ENCODE data around the gene CDKL4. TPM values are rescaled to one million over a fixed set of nuclear protein-coding genes. Genes with fewer than 3 reads are reported as not detected.

Gene CDKL4
- total RNA-seq, 1 experiment from 2014 or later = 0.46 TPM

DNA sequence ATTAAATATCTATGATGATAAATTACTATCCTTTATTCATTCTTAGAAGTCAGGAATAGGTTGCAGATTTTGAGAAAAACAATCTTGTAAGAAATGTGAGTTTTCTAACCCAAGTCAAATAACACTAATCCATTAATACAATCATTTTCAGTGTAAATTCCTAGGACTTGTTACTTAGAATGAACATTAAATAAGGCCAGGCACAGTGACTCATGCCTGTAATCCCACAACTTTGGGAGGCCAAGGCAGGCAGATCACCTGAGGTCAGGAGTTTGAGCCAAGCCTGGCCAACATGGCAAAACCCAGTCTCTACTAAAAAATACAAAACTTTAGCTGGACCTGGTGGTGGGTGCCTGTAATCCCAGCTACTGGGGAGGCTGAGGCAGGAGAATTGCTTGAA is 45.8 kb upstream of the CDKL4 start:
- no peak for ATAC-seq
- ChIA-PET CTCF (no interaction called here), POLR2A (no interaction called here)
- TF ChIP-seq NR1H2 (CRISPR knock-in tag; IDR thresholded peaks at IDR 0.05) = no peak
- no peak for TF ChIP-seq GABPB1 (CRISPR knock-in tag; IDR thresholded peaks at IDR 0.05)
- H3K4me3 Mint-ChIP-seq = no peak overlapping the region
- no peak for DNase-seq (ENCODE audit: low spot score)
- no peak overlapping the region for H3K27ac Mint-ChIP-seq
- no peaks in the 10 kb centered on the region for H3K9me3 Mint-ChIP-seq
- no peaks in the 10 kb centered on the region for H3K27me3 Mint-ChIP-seq (ENCODE audit: low read depth)
- H3K4me1 Mint-ChIP-seq = no peaks in the 10 kb centered on the region
- peaks cover 48% of the 10 kb centered on the region for H3K36me3 Mint-ChIP-seq

DNA sequence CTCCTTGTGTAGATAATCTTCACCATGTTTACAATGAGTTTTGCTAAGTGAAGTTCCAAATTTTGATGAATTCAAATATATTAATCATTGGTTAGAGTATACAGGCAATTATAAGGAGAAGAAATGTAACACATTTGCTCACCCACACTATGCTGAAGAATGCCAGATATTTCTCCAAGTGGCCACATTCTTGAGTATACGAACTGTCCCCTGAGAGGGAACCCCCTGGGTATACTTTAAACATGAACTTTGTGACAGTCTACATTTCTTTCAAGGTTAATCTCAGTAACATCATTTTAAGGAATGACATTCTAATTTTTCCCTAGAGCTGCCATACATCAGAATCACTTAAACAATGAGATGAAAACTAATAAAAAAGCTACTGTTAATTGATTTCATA is 39.8 kb upstream of the CDKL4 start:
- CTCF ChIA-PET = no interaction called here
- Mint-ChIP-seq H3K36me3 (peaks cover 28% of the 10 kb centered on the region), H3K27me3 (ENCODE audit: low read depth) (no peaks in the 10 kb centered on the region), H3K4me3 (no peak overlapping the region), H3K9me3 (no peaks in the 10 kb centered on the region), H3K4me1 (peaks cover 3% of the 10 kb centered on the region), H3K27ac (no peak overlapping the region)
- ATAC-seq (no peak), DNase-seq (ENCODE audit: low spot score) (no peak)
- no peak for TF ChIP-seq SP1 (CRISPR knock-in tag; conservative IDR thresholded peaks at IDR 0.05)
- no peak for TF ChIP-seq NR3C1 (CRISPR knock-in tag; conservative IDR thresholded peaks at IDR 0.05; ENCODE audit: low read depth)
- no peak for TF ChIP-seq ZMAT4 (CRISPR knock-in tag; IDR thresholded peaks at IDR 0.05)
- TF ChIP-seq CBFB (CRISPR knock-in tag; IDR thresholded peaks at IDR 0.05; ENCODE audit: low read depth) = no peak
- TF ChIP-seq ZNF671 (CRISPR knock-in tag; IDR thresholded peaks at IDR 0.05) = no peak
- no peak for TF ChIP-seq ZNF138 (CRISPR knock-in tag; conservative IDR thresholded peaks at IDR 0.05)
- TF ChIP-seq RORB (CRISPR knock-in tag; IDR thresholded peaks at IDR 0.05) = no peak
- TF ChIP-seq, protein P1, sequence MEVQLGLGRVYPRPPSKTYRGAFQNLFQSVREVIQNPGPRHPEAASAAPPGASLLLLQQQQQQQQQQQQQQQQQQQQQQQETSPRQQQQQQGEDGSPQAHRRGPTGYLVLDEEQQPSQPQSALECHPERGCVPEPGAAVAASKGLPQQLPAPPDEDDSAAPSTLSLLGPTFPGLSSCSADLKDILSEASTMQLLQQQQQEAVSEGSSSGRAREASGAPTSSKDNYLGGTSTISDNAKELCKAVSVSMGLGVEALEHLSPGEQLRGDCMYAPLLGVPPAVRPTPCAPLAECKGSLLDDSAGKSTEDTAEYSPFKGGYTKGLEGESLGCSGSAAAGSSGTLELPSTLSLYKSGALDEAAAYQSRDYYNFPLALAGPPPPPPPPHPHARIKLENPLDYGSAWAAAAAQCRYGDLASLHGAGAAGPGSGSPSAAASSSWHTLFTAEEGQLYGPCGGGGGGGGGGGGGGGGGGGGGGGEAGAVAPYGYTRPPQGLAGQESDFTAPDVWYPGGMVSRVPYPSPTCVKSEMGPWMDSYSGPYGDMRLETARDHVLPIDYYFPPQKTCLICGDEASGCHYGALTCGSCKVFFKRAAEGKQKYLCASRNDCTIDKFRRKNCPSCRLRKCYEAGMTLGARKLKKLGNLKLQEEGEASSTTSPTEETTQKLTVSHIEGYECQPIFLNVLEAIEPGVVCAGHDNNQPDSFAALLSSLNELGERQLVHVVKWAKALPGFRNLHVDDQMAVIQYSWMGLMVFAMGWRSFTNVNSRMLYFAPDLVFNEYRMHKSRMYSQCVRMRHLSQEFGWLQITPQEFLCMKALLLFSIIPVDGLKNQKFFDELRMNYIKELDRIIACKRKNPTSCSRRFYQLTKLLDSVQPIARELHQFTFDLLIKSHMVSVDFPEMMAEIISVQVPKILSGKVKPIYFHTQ (CRISPR knock-in tag; IDR thresholded peaks at IDR 0.05) = no peak
- POLR2A ChIA-PET = no interaction called here

DNA sequence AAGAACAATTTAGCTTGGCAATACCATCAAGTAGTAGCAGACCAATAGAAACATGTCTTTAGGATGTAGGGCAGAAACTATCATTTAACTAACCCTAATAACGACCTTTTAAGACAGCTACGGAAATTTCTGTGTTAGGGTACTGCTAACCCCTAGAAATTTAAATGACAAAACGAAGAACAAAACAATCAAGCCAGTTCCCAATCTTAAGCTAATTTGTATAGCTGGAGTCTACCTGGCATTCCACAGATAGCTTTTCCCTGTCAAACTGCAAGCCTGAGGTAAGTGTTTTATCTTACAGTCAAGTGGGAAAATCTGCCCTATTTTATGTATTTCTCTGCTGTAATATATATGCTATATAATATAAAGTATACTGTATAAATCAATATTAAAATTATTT is 37.6 kb upstream of the CDKL4 start:
- DNase-seq (ENCODE audit: low spot score) (no peak), ATAC-seq (peak; percentile 53; the same call in 1 of the 2 replicates)
- Mint-ChIP-seq H3K4me3 (no peak overlapping the region), H3K27me3 (ENCODE audit: low read depth) (no peaks in the 10 kb centered on the region), H3K36me3 (peaks cover 29% of the 10 kb centered on the region), H3K9me3 (no peaks in the 10 kb centered on the region), H3K4me1 (peaks cover 3% of the 10 kb centered on the region), H3K27ac (no peak overlapping the region)
- ChIA-PET POLR2A (no interaction called here), CTCF (no interaction called here)
- TF ChIP-seq TCF7 (CRISPR knock-in tag; IDR thresholded peaks at IDR 0.05; ENCODE audit: low read depth) = no peak
- no peak for TF ChIP-seq ZNF423 (CRISPR knock-in tag; IDR thresholded peaks at IDR 0.05)
- no peak for TF ChIP-seq ZNF138 (CRISPR knock-in tag; conservative IDR thresholded peaks at IDR 0.05)
- TF ChIP-seq NR2C2 (CRISPR knock-in tag; IDR thresholded peaks at IDR 0.05) = no peak
- TF ChIP-seq, protein P2, sequence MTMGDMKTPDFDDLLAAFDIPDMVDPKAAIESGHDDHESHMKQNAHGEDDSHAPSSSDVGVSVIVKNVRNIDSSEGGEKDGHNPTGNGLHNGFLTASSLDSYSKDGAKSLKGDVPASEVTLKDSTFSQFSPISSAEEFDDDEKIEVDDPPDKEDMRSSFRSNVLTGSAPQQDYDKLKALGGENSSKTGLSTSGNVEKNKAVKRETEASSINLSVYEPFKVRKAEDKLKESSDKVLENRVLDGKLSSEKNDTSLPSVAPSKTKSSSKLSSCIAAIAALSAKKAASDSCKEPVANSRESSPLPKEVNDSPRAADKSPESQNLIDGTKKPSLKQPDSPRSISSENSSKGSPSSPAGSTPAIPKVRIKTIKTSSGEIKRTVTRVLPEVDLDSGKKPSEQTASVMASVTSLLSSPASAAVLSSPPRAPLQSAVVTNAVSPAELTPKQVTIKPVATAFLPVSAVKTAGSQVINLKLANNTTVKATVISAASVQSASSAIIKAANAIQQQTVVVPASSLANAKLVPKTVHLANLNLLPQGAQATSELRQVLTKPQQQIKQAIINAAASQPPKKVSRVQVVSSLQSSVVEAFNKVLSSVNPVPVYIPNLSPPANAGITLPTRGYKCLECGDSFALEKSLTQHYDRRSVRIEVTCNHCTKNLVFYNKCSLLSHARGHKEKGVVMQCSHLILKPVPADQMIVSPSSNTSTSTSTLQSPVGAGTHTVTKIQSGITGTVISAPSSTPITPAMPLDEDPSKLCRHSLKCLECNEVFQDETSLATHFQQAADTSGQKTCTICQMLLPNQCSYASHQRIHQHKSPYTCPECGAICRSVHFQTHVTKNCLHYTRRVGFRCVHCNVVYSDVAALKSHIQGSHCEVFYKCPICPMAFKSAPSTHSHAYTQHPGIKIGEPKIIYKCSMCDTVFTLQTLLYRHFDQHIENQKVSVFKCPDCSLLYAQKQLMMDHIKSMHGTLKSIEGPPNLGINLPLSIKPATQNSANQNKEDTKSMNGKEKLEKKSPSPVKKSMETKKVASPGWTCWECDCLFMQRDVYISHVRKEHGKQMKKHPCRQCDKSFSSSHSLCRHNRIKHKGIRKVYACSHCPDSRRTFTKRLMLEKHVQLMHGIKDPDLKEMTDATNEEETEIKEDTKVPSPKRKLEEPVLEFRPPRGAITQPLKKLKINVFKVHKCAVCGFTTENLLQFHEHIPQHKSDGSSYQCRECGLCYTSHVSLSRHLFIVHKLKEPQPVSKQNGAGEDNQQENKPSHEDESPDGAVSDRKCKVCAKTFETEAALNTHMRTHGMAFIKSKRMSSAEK (CRISPR knock-in tag; IDR thresholded peaks at IDR 0.05; ENCODE audit: borderline replicate concordance) = no peak
- no peak for TF ChIP-seq JUN (CRISPR knock-in tag; IDR thresholded peaks at IDR 0.05)
- TF ChIP-seq, protein P3, sequence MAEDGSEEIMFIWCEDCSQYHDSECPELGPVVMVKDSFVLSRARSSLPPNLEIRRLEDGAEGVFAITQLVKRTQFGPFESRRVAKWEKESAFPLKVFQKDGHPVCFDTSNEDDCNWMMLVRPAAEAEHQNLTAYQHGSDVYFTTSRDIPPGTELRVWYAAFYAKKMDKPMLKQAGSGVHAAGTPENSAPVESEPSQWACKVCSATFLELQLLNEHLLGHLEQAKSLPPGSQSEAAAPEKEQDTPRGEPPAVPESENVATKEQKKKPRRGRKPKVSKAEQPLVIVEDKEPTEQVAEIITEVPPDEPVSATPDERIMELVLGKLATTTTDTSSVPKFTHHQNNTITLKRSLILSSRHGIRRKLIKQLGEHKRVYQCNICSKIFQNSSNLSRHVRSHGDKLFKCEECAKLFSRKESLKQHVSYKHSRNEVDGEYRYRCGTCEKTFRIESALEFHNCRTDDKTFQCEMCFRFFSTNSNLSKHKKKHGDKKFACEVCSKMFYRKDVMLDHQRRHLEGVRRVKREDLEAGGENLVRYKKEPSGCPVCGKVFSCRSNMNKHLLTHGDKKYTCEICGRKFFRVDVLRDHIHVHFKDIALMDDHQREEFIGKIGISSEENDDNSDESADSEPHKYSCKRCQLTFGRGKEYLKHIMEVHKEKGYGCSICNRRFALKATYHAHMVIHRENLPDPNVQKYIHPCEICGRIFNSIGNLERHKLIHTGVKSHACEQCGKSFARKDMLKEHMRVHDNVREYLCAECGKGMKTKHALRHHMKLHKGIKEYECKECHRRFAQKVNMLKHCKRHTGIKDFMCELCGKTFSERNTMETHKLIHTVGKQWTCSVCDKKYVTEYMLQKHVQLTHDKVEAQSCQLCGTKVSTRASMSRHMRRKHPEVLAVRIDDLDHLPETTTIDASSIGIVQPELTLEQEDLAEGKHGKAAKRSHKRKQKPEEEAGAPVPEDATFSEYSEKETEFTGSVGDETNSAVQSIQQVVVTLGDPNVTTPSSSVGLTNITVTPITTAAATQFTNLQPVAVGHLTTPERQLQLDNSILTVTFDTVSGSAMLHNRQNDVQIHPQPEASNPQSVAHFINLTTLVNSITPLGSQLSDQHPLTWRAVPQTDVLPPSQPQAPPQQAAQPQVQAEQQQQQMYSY (CRISPR knock-in tag; IDR thresholded peaks at IDR 0.05) = no peak
- TF ChIP-seq SMAD4 (CRISPR knock-in tag; IDR thresholded peaks at IDR 0.05) = no peak
- TF ChIP-seq, protein P4, sequence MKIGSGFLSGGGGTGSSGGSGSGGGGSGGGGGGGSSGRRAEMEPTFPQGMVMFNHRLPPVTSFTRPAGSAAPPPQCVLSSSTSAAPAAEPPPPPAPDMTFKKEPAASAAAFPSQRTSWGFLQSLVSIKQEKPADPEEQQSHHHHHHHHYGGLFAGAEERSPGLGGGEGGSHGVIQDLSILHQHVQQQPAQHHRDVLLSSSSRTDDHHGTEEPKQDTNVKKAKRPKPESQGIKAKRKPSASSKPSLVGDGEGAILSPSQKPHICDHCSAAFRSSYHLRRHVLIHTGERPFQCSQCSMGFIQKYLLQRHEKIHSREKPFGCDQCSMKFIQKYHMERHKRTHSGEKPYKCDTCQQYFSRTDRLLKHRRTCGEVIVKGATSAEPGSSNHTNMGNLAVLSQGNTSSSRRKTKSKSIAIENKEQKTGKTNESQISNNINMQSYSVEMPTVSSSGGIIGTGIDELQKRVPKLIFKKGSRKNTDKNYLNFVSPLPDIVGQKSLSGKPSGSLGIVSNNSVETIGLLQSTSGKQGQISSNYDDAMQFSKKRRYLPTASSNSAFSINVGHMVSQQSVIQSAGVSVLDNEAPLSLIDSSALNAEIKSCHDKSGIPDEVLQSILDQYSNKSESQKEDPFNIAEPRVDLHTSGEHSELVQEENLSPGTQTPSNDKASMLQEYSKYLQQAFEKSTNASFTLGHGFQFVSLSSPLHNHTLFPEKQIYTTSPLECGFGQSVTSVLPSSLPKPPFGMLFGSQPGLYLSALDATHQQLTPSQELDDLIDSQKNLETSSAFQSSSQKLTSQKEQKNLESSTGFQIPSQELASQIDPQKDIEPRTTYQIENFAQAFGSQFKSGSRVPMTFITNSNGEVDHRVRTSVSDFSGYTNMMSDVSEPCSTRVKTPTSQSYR (CRISPR knock-in tag; IDR thresholded peaks at IDR 0.05) = no peak
- no peak for TF ChIP-seq MYBL2 (CRISPR knock-in tag; IDR thresholded peaks at IDR 0.05)
- no peak for TF ChIP-seq GRHL2 (CRISPR knock-in tag; IDR thresholded peaks at IDR 0.05; ENCODE audit: insufficient replicate concordance, severe bottlenecking)

Measured in WTC11 (cell line).